RWPE2 (cell line): ENCODE measurements around the gene FNDC4.

Experiments
- ATAC-seq: fragments of 200-7000 bp; cut with Tn5 transposase; 3 replicates; pipeline ENCODE4 v1.9.1; 2021; ENCODE audit warnings: low read depth
- DNase-seq: peaks from one replicate; pipeline ENCODE4 v3.0.0-alpha.2; 2020; ENCODE audit warnings: low spot score
- H3K27ac ChIP-seq: fragments of 450-650 bp; 2 replicates; pipeline ENCODE4 v1.5.1; 2017; ENCODE audit warnings: mild to moderate bottlenecking; ENCODE audit not compliant: poor library complexity, severe bottlenecking
- H3K27me3 ChIP-seq: fragments of 250-450 bp; sonication (Bioruptor Pico); 2 replicates; pipeline ENCODE4 v1.5.1; 2021; ENCODE audit warnings: mild to moderate bottlenecking, moderate library complexity; ENCODE audit not compliant: insufficient read depth, poor library complexity, severe bottlenecking
- H3K36me3 ChIP-seq: fragments of 250-450 bp; sonication (Bioruptor Pico); 2 replicates; pipeline ENCODE4 v1.5.1; 2020; ENCODE audit warnings: low read depth, mild to moderate bottlenecking, moderate library complexity
- H3K4me1 ChIP-seq: fragments of 250-450 bp; sonication (Bioruptor Pico); 2 replicates; pipeline ENCODE4 v1.5.1; 2021; ENCODE audit warnings: mild to moderate bottlenecking, moderate library complexity; ENCODE audit not compliant: insufficient read depth, poor library complexity, severe bottlenecking
- H3K4me3 ChIP-seq: fragments of 250-450 bp; sonication (Bioruptor Pico); 2 replicates; pipeline ENCODE4 v1.5.1; 2021; ENCODE audit warnings: mild to moderate bottlenecking, moderate library complexity; ENCODE audit not compliant: severe bottlenecking
- H3K9me3 ChIP-seq: fragments of 250-450 bp; sonication (Bioruptor Pico); 2 replicates; pipeline ENCODE4 v1.5.1; 2021; ENCODE audit warnings: mild to moderate bottlenecking, moderate library complexity; ENCODE audit not compliant: severe bottlenecking
- TF ChIP-seq, protein P1 (sequence below): fragments of 450-650 bp; IDR thresholded peaks from one replicate; pipeline ENCODE4 v1.5.1; 2017; ENCODE audit warnings: mild to moderate bottlenecking, moderate library complexity; ENCODE audit not compliant: poor library complexity, severe bottlenecking

FNDC4 gene

DNA sequence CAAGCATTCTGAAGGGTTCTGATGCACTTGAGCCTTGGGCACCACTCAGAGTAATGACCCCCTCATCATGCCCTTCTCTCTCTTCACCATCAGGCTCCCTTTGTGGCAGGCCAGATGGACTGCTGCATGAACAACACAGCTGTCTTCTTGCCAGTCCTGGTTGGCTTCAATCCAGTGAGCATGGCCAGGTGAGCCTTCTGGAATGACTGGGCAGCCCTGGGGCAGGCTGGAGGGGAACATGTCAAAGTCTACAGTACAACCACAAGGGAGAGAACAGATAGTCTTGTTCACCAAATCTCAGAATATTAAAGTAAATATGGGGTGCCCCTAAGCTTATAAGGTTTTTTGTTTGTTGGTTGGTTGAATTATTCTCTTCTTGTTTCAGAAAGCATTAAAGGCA is 6.0 kb upstream of the FNDC4 start:
- no peaks in the 10 kb centered on the region for H3K4me1 ChIP-seq
- DNase-seq (no peak), ATAC-seq (peak; percentile 59; the same call in 1 of the 3 replicates)
- no peaks in the 10 kb centered on the region for H3K36me3 ChIP-seq
- H3K9me3 ChIP-seq: no peaks in the 10 kb centered on the region
- TF ChIP-seq, protein P1, sequence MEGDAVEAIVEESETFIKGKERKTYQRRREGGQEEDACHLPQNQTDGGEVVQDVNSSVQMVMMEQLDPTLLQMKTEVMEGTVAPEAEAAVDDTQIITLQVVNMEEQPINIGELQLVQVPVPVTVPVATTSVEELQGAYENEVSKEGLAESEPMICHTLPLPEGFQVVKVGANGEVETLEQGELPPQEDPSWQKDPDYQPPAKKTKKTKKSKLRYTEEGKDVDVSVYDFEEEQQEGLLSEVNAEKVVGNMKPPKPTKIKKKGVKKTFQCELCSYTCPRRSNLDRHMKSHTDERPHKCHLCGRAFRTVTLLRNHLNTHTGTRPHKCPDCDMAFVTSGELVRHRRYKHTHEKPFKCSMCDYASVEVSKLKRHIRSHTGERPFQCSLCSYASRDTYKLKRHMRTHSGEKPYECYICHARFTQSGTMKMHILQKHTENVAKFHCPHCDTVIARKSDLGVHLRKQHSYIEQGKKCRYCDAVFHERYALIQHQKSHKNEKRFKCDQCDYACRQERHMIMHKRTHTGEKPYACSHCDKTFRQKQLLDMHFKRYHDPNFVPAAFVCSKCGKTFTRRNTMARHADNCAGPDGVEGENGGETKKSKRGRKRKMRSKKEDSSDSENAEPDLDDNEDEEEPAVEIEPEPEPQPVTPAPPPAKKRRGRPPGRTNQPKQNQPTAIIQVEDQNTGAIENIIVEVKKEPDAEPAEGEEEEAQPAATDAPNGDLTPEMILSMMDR: no peak
- H3K27ac ChIP-seq: no peak overlapping the region
- H3K27me3 ChIP-seq: no peaks in the 10 kb centered on the region
- H3K4me3 ChIP-seq: no peak overlapping the region

DNA sequence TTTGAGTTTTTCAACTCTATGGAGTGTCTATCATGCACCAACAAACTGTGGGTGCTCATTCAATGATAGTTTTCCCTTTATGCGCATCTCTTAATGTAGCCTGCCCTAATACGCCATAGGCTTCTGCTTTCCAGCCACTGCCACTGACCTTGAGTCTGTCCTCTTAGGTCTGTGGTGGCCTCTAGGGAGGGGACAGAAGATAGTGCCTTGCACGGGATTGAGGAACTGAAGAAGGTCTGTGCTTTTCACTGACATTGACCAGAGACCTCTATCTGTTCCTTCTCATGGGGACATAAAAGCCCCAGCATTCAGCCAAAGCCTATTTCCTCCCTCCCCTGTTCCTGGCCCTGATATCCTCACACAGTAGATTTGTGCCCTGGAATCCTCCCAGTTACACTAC is 4.0 kb upstream of the FNDC4 start:
- DNase-seq: no peak

DNA sequence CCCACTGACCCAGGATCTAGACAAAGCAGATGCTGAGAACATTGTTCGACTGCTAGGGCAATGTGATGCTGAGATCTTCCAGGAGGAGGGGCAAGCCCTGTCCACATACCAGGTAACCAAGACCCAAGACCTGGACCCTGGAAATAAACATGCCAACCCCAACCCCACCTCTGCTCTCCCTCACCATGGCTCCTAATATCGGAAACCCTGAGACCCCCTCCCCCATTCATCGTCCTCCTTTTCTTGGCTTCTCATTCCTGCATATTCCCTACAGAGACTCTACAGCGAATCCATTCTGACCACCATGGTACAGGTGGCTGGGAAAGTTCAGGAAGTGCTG is 2.3 kb upstream of the FNDC4 start:
- H3K9me3 ChIP-seq: no peaks in the 10 kb centered on the region
- H3K4me1 ChIP-seq: no peaks in the 10 kb centered on the region
- H3K27me3 ChIP-seq: no peaks in the 10 kb centered on the region
- no peak overlapping the region for H3K4me3 ChIP-seq
- DNase-seq: no peak
- TF ChIP-seq, protein P1: no peak
- H3K36me3 ChIP-seq: no peaks in the 10 kb centered on the region
- no peak for ATAC-seq
- H3K27ac ChIP-seq: no peak overlapping the region

More for the DNA sequence above, 4.0 kb upstream of the FNDC4 start:
- Histone ChIP-seq H3K36me3 (no peaks in the 10 kb centered on the region), H3K9me3 (no peaks in the 10 kb centered on the region), H3K4me1 (no peaks in the 10 kb centered on the region), H3K27me3 (no peaks in the 10 kb centered on the region), H3K4me3 (no peak overlapping the region), H3K27ac (no peak overlapping the region)
- ATAC-seq: no peak
- TF ChIP-seq, protein P1: no peak

DNA sequence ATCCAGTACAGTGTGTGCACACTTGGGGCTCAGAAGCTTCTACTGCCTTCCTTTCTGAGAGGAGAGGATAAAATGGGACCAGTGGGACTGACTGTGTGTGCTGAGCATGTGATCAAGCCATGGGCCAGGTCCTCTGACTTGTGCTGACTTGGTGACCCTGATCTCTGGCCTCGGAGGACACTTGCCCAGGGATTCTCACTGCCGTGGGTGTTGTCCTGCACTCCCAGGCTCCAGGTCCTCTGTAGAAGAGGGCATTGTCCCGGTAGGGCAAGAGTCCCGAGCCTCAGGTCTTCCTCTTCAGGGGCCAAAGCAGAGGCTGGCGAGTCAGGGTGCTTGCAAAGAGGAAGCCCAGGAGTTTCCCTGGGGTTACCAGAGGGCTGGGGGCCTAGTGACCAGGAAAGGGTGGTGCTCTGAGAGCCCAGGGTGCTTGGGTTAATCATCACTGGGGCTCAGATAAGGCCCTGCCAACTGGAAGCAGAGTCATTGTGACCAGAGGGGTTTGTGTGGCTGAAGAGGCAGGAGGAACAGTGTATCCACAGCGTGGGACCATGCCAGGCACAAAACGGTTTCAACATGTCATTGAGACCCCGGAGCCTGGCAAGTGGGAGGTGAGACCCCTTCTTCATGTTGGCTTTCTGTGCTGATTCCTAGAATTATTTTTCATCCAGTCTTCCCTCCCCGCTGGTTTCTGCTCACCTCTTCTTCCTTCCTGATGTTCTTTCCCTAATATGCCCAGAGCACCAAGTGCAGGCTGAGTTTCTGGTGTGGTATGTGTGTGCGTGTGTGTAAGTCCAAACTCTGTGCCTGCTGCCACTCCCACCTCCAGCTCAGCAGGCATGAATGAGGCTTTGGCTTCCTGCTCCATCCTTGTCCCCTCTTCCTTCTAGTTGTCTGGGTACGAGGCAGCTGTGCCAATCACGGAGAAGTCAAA is 1.6 kb upstream of the FNDC4 start, which contains the start of gene GCKR:
Gene GCKR, plus strand, starts transcription at position 483 of the 931 bp plus-strand sequence. Its CDS starts 66 bp downstream, at position 549.
- Histone ChIP-seq H3K27me3 (no peaks in the 10 kb centered on the region), H3K9me3 (no peaks in the 10 kb centered on the region), H3K4me3 (no peak within 1 kb of the TSS), H3K27ac (no peak within 1 kb of the TSS), H3K36me3 (no peaks in the 10 kb centered on the region), H3K4me1 (no peaks in the 10 kb centered on the region)
- DNase-seq (no peak), ATAC-seq (no peak)
- TF ChIP-seq, protein P1: no peak

DNA sequence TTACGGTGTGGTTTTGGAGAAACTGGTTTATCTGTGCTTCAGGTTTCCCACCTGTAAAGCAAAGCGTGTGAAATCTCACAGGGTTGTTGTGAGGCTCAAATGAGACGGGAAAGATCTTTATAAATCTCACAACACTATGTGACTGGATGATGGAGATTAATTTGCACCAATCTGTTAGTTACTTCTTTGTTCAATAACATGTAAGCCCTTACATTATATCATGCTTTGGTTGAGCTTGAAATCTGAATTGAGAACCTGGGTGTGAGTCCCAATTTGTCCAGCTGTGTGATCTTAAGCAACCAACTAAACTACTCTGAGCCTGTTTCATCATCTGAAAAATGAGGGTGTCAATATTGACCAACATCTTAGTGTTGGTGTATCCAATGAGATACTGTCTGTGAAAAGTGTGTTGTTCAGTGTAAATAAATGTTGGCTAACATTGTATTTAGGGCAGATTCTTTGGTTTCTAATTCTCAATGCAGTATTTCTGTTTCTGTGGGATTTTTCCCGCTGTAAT is 898 bp upstream of the FNDC4 start:
- TF ChIP-seq, protein P1: no peak
- Histone ChIP-seq H3K27ac (no peak overlapping the region), H3K27me3 (no peaks in the 10 kb centered on the region), H3K4me1 (no peaks in the 10 kb centered on the region), H3K9me3 (no peaks in the 10 kb centered on the region), H3K4me3 (no peak overlapping the region), H3K36me3 (no peaks in the 10 kb centered on the region)
- no peak for ATAC-seq
- DNase-seq: no peak
